HG02943 (cell line): ENCODE data around the gene FBXO17.

Experiments
- ATAC-seq: cut with Tn5 transposase; IDR thresholded peaks from one replicate; pipeline ENCODE4 v1.9.1; 2021; ENCODE audit warnings: mild to moderate bottlenecking, low read depth, moderate library complexity; ENCODE audit not compliant: unreplicated experiment

FBXO17 gene

GRCh38 chr19:38894968-38895367 lies 80.6 kb downstream of the FBXO17 start:
- ATAC-seq: no peak

DNA sequence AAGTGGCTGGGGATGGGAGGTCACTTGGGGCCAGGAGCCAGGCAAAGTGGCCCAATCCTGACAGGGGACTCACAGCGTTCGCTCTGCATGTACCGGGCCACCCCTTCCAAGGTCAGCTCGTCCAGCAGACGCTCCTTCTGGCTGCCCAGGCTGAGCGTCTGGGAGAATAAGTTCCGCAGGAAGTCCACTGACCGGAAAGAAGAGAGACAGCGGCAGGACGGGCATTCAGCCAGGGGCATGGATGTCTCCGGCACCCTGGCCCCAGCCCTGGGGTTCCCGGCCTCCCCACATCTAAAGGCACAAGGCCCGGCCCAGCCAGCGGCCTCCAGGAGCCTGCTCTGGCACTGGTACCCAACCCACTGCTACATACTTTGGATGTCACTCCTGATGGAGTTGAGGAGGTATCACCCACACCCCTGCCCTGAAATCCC lies 82.2 kb downstream of the FBXO17 start:
- no peak for ATAC-seq

DNA sequence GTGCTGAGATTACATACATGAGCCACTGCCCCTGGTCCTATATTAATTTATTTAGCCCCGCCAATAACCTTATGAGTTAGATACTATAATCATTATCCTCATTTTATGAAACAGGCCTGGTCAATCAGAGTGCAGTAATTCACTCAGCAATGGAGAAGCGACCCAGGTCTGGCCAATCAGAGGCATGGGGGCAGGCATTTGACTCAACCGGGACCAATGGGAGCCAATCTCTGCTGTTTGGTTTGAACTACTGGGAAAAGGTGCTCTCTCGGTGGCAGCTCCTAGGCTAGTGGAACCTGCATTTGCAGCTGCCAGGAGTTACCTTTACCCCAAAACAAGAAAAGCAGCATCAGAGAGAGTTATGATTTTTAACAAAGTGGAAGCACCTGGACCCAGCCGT lies 82.7 kb downstream of the FBXO17 start:
- no peak for ATAC-seq

GRCh38 chr19:38891771-38892170 lies 83.8 kb downstream of the FBXO17 start:
- ATAC-seq: no peak
